ENCODE measurements around the gene SNX1.

Gene SNX1

GRCh38 chr15:64156652-64157331, 61.0 kb downstream of the SNX1 start:
- H3K27ac ChIP-seq = no peak overlapping the region
- H3K4me3 ChIP-seq = no peak overlapping the region

- Histone ChIP-seq H3K27ac (no peak overlapping the region), H3K4me3 (no peak overlapping the region)
These were observed 61.9 kb downstream of the SNX1 start for GRCh38 chr15:64157599-64158125.

GRCh38 chr15:64158363-64159134, 62.8 kb downstream of the SNX1 start:
- H3K27ac ChIP-seq = no peak overlapping the region
- no peak overlapping the region for H3K4me3 ChIP-seq

GRCh38 chr15:64161688-64162477, 66.1 kb downstream of the SNX1 start:
- H3K27ac ChIP-seq = peak overlapping the region in 19 of 21 experiments; percentile 79 to 97 (median 88)

GRCh38 chr15:64162478-64162868, 66.7 kb downstream of the SNX1 start:
- peak overlapping the region; percentile 7 to 97 (median 87) for H3K27ac ChIP-seq
- peak overlapping the region; percentile 65 to 90 (median 76) for H3K4me3 ChIP-seq

More at GRCh38 chr15:64161688-64162477, 66.1 kb downstream of the SNX1 start:
- H3K4me3 ChIP-seq = peak overlapping the region; percentile 65 to 90 (median 76)

GRCh38 chr15:64162869-64163658, 67.3 kb downstream of the SNX1 start, which contains the start of gene PPIB:
PPIB (minus strand) TSS chr15:64163022; CDS start chr15:64162986, 36 bp downstream.
- Histone ChIP-seq H3K4me3 (peak within 1 kb of the TSS; percentile 65 to 90 (median 76)), H3K27ac (peak within 1 kb of the TSS; percentile 7 to 97 (median 87))

- Histone ChIP-seq H3K27ac (peak overlapping the region in 20 of 21 experiments; percentile 64 to 97 (median 88)), H3K4me3 (peak overlapping the region; percentile 65 to 90 (median 76))
These were observed 68.0 kb downstream of the SNX1 start for GRCh38 chr15:64163659-64164362.

GRCh38 chr15:64164436-64164835, 68.7 kb downstream of the SNX1 start:
- Histone ChIP-seq H3K27ac (peak overlapping the region in 14 of 21 experiments; percentile 26 to 93 (median 88)), H3K4me3 (no peak overlapping the region)

- Histone ChIP-seq H3K4me3 (no peak overlapping the region), H3K27ac (no peak overlapping the region)
These were observed 70.5 kb downstream of the SNX1 start for GRCh38 chr15:64166102-64166890.

GRCh38 chr15:64180235-64180824, 84.5 kb downstream of the SNX1 start:
- H3K4me3 ChIP-seq = no peak overlapping the region
- no peak overlapping the region for H3K27ac ChIP-seq

- no peak overlapping the region for H3K27ac ChIP-seq
- H3K4me3 ChIP-seq = no peak overlapping the region
These were observed 87.1 kb downstream of the SNX1 start for GRCh38 chr15:64182859-64183370.

- H3K4me3 ChIP-seq = no peak overlapping the region
- no peak overlapping the region for H3K27ac ChIP-seq
These were observed 89.5 kb downstream of the SNX1 start for GRCh38 chr15:64185146-64185911.

GRCh38 chr15:64187396-64188191, 91.8 kb downstream of the SNX1 start:
- H3K27ac ChIP-seq = peak overlapping the region in 14 of 21 experiments; percentile 7 to 79 (median 63)
- H3K4me3 ChIP-seq = peak overlapping the region in 1 of 7 experiments; percentile 4
